Gastrocnemius medialis (tissue), 4 donors: ENCODE measurements around the gene XRCC6.

ENCODE experiments used
- CTCF ChIP-seq, 5 experiments: fragments of 450-650 bp in 3 of 5; fragments of 200-600 bp in 2 of 5; sonication (generic) in 2 of 5; IDR thresholded peaks in 4 of 5; conservative IDR thresholded peaks in 1 of 5; 1 replicate in 4 of 5; 2 replicates in 1 of 5; pipeline ENCODE4 v1.5.1; 2016 to 2019; ENCODE audit warnings: antibody characterized with exemption in 5 of 5, mild to moderate bottlenecking in 3 of 5, moderate library complexity in 3 of 5
- POLR2A ChIP-seq, 2 donors: fragments of 450-650 bp; IDR thresholded peaks; one replicate each; pipeline ENCODE4 v1.6.1; 2017; ENCODE audit warnings: antibody characterized with exemption in 2 of 2, mild to moderate bottlenecking in 2 of 2, moderate library complexity in 2 of 2

- TF ChIP-seq CTCF (IDR thresholded peaks at IDR 0.05 in 4 of 5, conservative IDR thresholded peaks at IDR 0.05 in 1 of 5) (no peak), POLR2A (IDR thresholded peaks at IDR 0.05) (no peak)
These were observed 41.6 kb upstream of the XRCC6 start for GRCh38 chr22:41579297-41579996.
